Hypothalamus (tissue), 51 donors: ENCODE measurements around the gene SERPINA10.
"Not testable (repeated sequence)": the region's sequence is repeated elsewhere in the genome, so short reads cannot be mapped to it uniquely, and the experiment has no call there.

Experiments used
- DNase-seq, 51 donors: peaks; one replicate each; lab custom pipeline; 2025; lab: John Stamatoyannopoulos, UW

Gene SERPINA10

DNA sequence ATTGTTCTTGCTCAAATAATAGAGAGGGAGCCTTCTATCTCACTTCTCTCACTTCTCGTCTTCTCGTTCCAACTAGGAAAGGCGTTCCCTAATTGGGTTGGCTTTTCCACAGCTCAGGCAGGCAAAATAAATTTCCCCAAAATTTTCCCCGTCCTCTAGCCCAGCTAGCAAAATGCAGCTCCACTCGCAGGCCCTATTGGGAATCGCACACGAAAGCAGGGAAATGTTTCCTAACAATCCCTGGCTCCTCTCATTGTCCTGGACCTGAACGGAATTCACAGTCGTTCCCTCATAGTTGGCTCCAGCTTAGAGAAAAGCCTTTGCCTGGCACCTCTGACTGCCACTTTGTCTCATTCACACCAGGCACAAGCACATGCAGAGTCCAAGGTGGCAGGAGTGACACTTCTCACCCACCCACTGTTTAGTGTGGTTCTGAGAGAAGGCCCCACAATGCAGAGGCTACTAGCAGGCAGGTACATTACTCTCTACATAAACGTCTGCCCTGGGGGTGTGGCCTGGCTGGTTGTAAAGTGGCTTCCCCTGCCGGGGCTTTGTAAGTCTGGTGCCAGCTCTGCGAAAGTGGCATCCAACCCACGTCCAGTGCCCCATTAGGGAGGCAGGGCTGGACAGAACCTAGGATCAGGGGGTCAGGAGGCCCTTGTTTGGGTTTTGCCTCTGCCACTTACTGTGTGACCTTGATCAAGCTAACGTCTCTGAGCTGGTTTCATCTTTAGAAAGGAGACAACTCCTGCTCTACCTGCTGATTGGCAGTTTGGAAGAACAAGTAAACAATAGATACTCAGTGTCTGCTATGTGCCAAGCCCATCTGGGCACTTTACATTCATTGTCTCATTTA is 4.2 kb downstream of the SERPINA10 start:
- no peak for DNase-seq

DNA sequence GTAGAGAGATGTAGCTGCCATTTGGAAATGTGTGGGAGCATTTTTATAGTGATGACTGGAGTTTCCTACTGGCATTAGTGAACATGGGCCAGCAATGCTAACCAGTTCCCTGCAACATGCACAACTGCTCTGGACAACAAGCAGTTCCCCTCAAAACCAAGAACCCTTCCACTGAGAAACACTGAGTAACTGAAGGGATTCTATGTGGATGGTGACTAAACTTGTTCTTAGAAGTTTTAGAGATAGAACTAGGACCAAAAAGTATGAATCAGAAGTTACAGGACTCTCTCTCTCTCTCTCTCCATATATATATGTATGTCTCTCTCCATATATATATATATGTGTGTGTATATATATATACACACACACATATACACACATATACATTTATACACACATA is 7.9 kb downstream of the SERPINA10 start:
- DNase-seq: no peak

DNA sequence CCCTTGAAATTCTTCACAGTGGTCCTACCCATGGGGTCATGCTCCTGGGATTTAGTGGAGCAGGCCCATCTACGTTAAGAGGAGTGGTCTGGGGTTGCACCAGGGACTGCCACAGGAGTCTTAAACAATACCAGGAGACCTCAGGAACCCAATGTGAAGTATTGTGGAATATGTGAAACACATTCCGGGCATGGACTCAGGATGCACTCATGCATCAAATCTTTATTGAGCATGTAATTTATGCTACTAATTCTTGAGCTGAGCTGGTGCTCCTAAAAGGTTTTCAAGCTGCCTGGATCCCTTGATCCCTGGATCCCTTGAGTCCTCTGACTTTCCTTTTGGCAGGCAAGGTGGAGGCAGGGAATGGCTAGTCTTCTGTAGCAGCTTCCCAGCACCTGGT is 8.8 kb downstream of the SERPINA10 start:
- DNase-seq: no peak

DNA sequence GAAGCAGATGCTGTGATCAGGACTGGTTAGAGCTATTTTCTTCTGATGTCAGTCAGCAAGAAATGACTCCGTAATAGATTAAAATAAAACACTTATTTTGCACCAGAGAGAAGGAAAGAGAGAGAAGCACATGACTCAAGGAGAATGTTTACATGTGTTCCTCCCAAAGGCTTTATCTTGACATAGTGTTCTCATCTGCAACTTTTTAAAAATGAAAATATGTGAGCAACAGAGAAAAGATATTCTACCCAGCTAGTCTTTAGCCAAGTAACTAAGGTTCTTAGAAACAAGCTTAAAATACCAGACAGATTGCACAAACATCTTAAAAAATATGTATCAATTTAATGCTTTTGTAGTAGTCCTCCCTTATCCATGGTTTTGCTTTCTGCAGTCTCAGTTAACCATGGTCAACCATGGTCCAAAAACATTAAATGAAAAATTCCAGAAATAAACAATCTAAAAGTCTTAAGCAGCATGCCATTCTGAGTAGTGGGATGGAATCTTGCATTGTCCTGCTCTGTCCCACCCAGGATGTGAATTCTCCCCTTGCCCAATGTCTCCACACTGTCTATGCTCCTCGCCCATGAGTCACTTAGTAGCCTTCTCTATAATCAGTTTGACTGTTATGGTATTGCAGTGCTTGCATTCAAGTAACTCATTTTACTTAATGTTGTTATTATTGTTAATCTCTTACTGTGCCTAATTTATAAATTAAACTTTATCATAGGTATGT is 9.9 kb downstream of the SERPINA10 start:
- DNase-seq: no peak

DNA sequence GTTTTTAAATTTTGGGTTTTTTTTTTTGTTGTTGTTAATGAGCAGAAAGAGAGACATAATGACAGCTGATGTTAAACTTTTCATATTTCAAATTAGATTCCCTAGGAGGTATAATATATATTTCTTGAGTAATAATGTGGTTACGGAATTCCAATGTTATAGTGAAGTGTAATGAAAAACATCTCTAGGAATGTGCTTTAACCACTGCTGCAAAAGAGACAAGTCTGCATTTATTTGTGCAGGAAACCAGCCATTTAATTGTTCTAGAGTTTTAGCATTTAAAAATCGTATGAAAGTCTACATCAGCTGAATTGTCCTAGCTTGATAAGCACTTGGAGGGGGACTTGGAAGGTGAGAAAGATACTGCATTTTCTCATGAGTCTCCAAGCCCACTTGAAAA is 14.3 kb downstream of the SERPINA10 start:
- DNase-seq: no peak

DNA sequence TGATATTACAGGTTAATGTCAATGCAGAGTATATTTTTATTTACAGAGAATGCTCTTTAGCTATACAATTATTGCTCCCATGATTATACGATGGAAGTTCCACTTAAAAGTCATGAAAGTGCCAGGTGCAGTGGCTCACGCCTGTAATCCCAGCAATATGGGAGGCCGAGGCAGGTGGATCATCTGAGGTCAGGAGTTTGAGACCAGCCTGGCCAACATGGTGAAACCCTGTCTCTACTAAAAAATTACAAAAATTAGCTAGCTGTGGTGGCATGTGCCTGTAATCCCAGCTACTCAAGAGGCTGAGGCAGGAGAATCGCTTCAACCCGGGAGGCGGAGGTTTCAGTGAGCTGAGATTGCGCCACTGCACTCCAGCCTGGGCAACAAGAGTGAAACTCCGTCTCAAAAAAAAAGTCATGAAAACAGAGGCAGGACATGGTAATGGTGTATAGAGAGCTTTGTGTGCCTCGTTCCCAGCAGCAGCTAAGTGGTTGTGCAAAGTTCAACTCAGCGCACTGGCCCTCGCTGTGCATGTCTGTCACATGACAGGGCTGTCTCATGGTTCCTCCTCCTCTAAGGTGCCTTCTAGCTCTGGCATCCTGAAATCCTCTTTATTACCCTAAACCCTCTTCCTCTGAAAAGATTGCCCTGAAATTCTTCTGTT is 16.0 kb downstream of the SERPINA10 start:
- DNase-seq: not testable (repeated sequence)

DNA sequence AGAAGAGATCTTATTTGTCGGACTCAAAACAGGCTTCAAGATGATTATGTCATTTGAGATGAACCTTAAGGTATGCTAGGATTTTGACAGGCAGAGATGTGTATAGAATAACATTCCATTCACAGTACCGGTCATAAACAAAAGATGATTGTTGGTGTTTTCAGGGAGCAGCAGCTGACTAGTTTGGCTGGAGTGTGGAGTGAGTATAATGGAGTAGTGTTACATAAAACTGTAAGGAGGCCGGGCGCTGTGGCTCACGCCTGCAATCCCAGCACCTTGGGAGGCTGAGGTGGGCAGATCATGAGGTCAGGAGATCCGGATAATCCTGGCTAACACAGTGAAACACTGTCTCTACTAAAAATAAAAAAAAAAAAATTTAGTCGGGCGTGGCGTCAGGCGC is 23.9 kb downstream of the SERPINA10 start:
- peak in 28 of 51 donors; percentile 4 to 76 (median 39) for DNase-seq

DNA sequence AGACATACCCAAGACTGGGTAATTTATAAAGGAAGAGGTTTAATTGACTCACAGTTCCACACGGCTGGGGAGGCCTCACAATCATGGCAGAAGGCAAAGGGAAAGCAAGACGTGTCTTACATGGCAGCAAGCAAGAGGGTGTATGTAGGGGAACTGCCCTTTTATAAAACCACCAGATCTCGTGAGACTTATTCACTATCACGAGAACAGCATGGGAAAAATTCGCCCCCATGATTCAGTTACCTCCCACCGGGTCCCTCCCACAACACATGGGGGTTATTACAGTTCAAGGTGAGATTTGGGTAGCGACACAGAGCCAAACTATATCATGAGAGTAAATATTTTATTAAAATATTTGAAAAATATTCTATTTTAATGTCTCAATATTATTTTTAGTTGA is 24.5 kb downstream of the SERPINA10 start:
- DNase-seq: not testable (repeated sequence)

DNA sequence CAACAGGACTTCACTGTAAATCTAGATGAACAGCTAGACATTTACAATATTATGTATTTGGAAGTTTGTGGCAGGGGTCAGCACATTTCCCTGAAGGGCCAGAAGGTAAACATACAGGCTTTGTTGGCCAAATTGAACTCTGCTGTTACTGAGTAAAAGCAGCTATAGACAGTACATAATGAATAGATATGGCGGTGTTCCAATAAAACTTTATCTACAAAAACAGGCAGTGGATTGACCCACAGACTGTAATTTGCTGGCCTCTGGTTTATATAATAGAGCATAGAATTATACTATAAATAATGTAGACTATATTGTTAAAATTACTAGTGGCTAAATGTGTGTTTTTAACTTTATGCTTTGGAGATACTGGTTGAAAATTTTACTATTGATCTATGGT is 25.7 kb downstream of the SERPINA10 start:
- no peak for DNase-seq

DNA sequence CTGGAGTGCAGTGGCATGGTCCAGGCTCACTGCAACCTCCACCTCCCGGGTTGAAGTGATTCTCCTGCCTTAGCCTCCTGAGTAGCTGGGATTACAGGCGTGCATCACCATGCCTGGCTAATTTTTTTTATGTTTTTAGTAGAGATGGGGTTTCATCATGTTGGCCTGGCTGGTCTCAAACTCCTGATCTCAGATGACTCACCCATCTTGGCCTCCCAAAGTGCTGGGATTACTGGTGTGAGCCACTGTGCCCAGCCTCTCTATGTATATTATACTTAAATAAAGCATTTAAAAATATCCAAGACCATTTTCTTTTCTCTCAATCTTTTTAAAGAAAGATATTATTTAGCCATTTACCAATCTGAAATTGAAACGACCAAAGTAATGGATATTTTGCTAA is 28.9 kb downstream of the SERPINA10 start:
- not testable (repeated sequence) for DNase-seq

DNA sequence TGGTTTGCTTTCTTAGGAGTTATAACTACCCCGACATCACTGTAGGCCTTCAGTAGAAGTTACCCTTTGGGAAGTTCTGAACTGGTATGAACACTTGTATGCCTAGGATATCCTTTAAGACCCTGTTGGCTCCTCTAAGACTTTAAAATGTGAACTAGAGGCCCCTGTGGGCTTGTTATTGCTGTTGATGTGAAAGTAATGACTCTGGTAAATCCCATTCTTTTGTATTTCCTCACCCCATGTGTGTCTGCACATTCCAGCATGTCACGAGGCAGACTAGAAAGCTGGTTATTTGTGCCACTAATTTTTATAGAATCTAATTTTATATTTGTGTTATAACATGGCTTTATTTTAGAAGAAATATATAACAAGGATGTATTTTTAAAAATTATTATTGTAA is 48.9 kb downstream of the SERPINA10 start:
- no peak for DNase-seq

DNA sequence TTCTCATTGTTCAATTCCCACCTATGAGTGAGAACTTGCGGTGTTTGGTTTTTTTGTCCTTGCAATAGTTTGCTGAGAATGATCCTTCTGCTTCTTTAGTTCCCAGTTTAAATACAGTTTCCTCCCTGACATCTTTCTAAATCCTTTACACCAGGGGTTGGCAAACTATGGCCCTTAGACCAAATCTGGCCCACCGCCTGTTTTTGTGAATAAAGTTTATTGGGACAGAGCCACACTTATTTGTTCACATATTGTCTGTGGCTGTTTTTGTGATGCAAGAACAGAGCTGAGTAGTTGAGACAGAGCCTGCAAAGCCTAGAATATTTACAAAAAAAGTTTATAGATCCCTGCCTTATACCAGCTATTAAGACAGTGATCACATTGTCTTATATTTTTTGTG is 53.7 kb downstream of the SERPINA10 start:
- peak in 7 of 51 donors; percentile 2 to 25 (median 11) for DNase-seq

DNA sequence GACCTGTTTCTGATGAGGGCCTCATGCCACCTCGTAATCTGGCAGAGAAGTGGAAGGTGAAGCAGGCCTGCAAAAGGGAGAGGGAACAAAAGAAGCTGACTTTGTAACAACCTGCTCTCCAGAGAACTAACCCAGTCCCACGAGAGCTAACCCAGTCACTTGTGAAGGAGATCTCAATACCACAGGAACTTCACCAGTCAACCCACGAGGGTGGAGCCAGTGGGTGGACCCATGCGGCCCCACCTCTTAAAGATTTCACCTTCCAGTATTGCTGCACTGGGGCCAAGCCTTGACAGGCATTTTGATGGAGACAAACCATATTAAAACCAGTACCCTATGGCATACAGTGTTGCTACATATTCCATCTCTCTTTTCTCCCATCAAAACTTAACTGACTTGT is 55.1 kb downstream of the SERPINA10 start:
- no peak for DNase-seq

DNA sequence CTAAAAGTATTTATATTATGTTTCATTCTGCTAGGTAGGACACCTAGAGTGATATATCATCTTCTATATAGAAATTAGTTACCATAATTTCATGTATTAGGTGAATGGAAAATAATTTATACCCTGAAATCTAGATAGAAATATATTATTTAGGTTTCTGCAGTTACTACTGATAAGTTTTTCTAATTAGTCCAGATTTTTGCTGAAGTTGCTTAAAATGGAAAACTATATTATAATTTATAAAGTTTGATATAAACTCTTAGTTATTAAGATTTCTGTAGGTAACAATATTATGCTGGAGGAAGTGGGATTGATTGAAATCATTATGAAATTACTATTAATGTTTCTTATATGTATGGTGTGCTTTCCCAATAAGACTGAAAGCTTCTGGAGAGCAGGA is 56.0 kb downstream of the SERPINA10 start:
- DNase-seq: no peak
